Mammary epithelial cell (primary cell): ENCODE measurements around the gene SORBS1.

ENCODE experiments used
- EZH2 ChIP-seq: IDR thresholded peaks from 2 replicates; pipeline ENCODE4 v1.6.1; 2012; ENCODE audit warnings: low read length, inconsistent platforms, borderline replicate concordance
- TF ChIP-seq, protein P1 (sequence below), 2 donors: IDR thresholded peaks in 1 of 2; conservative IDR thresholded peaks in 1 of 2; 2 replicates each; pipeline ENCODE4 v1.5.1; 2011 to 2012; ENCODE audit warnings: inconsistent platforms in 2 of 2, low read length in 2 of 2, mild to moderate bottlenecking in 2 of 2, control low read depth in 1 of 2, low read depth in 1 of 2; ENCODE audit not compliant: insufficient read depth in 1 of 2; ENCODE audit errors: extremely low read depth in 1 of 2

DNA sequence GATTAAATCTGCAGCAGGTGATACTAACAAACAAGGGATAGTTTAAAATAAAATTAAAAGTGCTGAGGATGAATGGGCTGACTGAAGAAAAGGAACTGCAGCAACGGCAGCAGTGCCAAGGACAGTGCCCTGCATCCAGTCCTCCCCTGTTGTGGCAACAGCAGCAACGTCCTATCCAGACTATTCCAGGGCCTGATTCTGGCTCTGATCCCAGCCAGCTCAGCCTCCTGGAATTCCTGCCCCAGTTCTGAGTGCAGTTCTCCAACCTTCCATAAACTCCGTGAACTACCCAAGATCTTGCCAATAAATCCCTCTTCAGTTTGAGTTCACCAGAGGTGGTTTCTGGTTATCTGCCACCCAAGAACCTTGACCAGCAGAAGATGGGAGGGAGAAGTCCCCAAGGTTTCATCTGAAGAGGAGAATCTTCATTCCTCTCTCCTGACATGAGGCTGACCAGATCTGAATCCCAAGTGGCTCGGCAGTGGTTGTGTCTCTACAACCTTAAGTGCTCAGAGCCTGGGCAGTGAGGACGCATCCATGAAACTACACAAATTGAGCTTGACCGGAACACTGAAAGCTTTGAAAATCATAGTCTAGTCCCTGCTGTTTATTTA, 115.8 kb downstream of the SORBS1 start:
- TF ChIP-seq, protein P1, sequence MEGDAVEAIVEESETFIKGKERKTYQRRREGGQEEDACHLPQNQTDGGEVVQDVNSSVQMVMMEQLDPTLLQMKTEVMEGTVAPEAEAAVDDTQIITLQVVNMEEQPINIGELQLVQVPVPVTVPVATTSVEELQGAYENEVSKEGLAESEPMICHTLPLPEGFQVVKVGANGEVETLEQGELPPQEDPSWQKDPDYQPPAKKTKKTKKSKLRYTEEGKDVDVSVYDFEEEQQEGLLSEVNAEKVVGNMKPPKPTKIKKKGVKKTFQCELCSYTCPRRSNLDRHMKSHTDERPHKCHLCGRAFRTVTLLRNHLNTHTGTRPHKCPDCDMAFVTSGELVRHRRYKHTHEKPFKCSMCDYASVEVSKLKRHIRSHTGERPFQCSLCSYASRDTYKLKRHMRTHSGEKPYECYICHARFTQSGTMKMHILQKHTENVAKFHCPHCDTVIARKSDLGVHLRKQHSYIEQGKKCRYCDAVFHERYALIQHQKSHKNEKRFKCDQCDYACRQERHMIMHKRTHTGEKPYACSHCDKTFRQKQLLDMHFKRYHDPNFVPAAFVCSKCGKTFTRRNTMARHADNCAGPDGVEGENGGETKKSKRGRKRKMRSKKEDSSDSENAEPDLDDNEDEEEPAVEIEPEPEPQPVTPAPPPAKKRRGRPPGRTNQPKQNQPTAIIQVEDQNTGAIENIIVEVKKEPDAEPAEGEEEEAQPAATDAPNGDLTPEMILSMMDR (conservative IDR thresholded peaks at IDR 0.05 in 1 of 2, IDR thresholded peaks at IDR 0.05 in 1 of 2; ENCODE audit: extremely low read depth in 1 of 2, insufficient read depth in 1 of 2, low read depth in 1 of 2, low read length in 2 of 2), result no peak
- TF ChIP-seq EZH2, result no peak
